ENCODE data around the gene CALCOCO1.

- TF ChIP-seq CTCF (IDR thresholded peaks at IDR 0.05), result no peak
- TF ChIP-seq REST (IDR thresholded peaks at IDR 0.05; ENCODE audit: insufficient read depth in 1 of 2, low read depth in 2 of 2, low read length in 1 of 2), result no peak
- TF ChIP-seq SIN3A (IDR thresholded peaks at IDR 0.05; ENCODE audit: borderline replicate concordance, insufficient read depth, low read depth, low read length), result no peak
Measured at GRCh38 chr12:53694756-53695151, 32.5 kb downstream of the CALCOCO1 start.
